Esophagus (tissue), 2 donors: ENCODE measurements around the gene PPP1R1C. TPM values are rescaled to one million over a fixed set of nuclear protein-coding genes. Genes with fewer than 3 reads are reported as not detected.

Source experiments
- H3K27ac ChIP-seq, 2 donors: one replicate each; pipeline ENCODE4 v1.5.1; 2013; ENCODE audit warnings: low read depth in 2 of 2, mild to moderate bottlenecking in 2 of 2, inconsistent platforms in 1 of 2, low read length in 1 of 2, moderate library complexity in 1 of 2
- H3K27me3 ChIP-seq, 2 donors: one replicate each; pipeline ENCODE4 v1.6.1; 2013; ENCODE audit warnings: low read length in 2 of 2, control low read depth in 1 of 2, mild to moderate bottlenecking in 1 of 2; ENCODE audit not compliant: insufficient read depth in 2 of 2, control insufficient read depth in 1 of 2
- H3K36me3 ChIP-seq, 2 donors: one replicate each; pipeline ENCODE4 v1.6.1; 2013; ENCODE audit warnings: low read length in 1 of 2; ENCODE audit not compliant: control insufficient read depth in 2 of 2, insufficient read depth in 2 of 2
- H3K4me1 ChIP-seq, 2 donors: one replicate each; pipeline ENCODE4 v1.6.1; 2013; ENCODE audit warnings: low read length in 1 of 2; ENCODE audit not compliant: control insufficient read depth in 2 of 2, insufficient read depth in 2 of 2
- H3K4me3 ChIP-seq, 2 donors: one replicate each; pipeline ENCODE4 v1.5.1; 2013; ENCODE audit warnings: low read length in 2 of 2, mild to moderate bottlenecking in 2 of 2, low read depth in 1 of 2, moderate library complexity in 1 of 2
- H3K9me3 ChIP-seq, 2 donors: one replicate each; pipeline ENCODE4 v1.6.1; 2013; ENCODE audit warnings: mild to moderate bottlenecking in 2 of 2, low read depth in 1 of 2, low read length in 1 of 2, moderate library complexity in 1 of 2; ENCODE audit not compliant: control insufficient read depth in 2 of 2, insufficient read depth in 1 of 2
- WGBS, 2 donors: extraction: QIAGEN DNeasy Blood & Tissue Kit; methylation state at CpG; one replicate each; pipeline ENCODE4 v1.1.7; 2013; 5-methylcytosine and 5-hydroxymethylcytosine counted together
- polyA plus RNA-seq, 2 donors: library from polyadenylated mRNA; stranded (reverse); fragments of 200-250 nt; gene quantifications; one replicate each; pipeline ENCODE4 v1.2.3, GENCODE V29; 2013
- donor health status: healthy with polysubstance abuse.
- donor health status: Bipolar disorder and iron deficiency.

The PPP1R1C gene
- polyA plus RNA-seq, 2 donors, result 1.1 to 1.4 TPM

- no peak overlapping the region for H3K4me3 ChIP-seq
- no peak overlapping the region for H3K27ac ChIP-seq
- no peaks in the 10 kb centered on the region for H3K4me1 ChIP-seq
- no peaks in the 10 kb centered on the region for H3K27me3 ChIP-seq
- H3K9me3 ChIP-seq, result no peaks in the 10 kb centered on the region
- 92% methylated on average over 2 of the region's 2 CpGs for WGBS, 2 donors
- H3K36me3 ChIP-seq, result no peaks in the 10 kb centered on the region
These were observed 84.3 kb downstream of the PPP1R1C start for GRCh38 chr2:182069908-182070307.

- no peaks in the 10 kb centered on the region for H3K36me3 ChIP-seq
- H3K4me3 ChIP-seq, result no peak overlapping the region
- H3K27me3 ChIP-seq, result no peaks in the 10 kb centered on the region
- H3K27ac ChIP-seq, result no peak overlapping the region
- WGBS, 2 donors, result 95 to 100% methylated on average over 2 of the region's 2 CpGs
- H3K9me3 ChIP-seq, result no peaks in the 10 kb centered on the region
- H3K4me1 ChIP-seq, result no peaks in the 10 kb centered on the region
These were observed 85.1 kb downstream of the PPP1R1C start for GRCh38 chr2:182070736-182071135.

GRCh38 chr2:182072861-182073260 lies 87.2 kb downstream of the PPP1R1C start:
- no peaks in the 10 kb centered on the region for H3K4me1 ChIP-seq
- H3K4me3 ChIP-seq, result no peak overlapping the region
- no peaks in the 10 kb centered on the region for H3K36me3 ChIP-seq
- H3K27me3 ChIP-seq, result no peaks in the 10 kb centered on the region
- H3K27ac ChIP-seq, result no peak overlapping the region
- WGBS, 2 donors, result 71 to 79% methylated on average over 6 of the region's 6 CpGs
- no peaks in the 10 kb centered on the region for H3K9me3 ChIP-seq

GRCh38 chr2:182073613-182074012 lies 88.0 kb downstream of the PPP1R1C start:
- no peaks in the 10 kb centered on the region for H3K9me3 ChIP-seq
- 82 to 91% methylated on average over 3 of the region's 3 CpGs for WGBS, 2 donors
- H3K27ac ChIP-seq, result no peak overlapping the region
- H3K4me1 ChIP-seq, result no peaks in the 10 kb centered on the region
- H3K36me3 ChIP-seq, result no peaks in the 10 kb centered on the region
- H3K27me3 ChIP-seq, result no peaks in the 10 kb centered on the region
- H3K4me3 ChIP-seq, result no peak overlapping the region

GRCh38 chr2:182077023-182077422 lies 91.4 kb downstream of the PPP1R1C start:
- WGBS, 2 donors, result 59 to 62% methylated on average over 5 of the region's 5 CpGs

GRCh38 chr2:182077448-182078142 lies 91.9 kb downstream of the PPP1R1C start:
- no peaks in the 10 kb centered on the region for H3K4me1 ChIP-seq
- H3K9me3 ChIP-seq, result no peaks in the 10 kb centered on the region
- 55 to 56% methylated on average over 11 of the region's 11 CpGs for WGBS, 2 donors
- H3K4me3 ChIP-seq, result no peak overlapping the region
- H3K27me3 ChIP-seq, result no peaks in the 10 kb centered on the region
- peak overlapping the region in 1 of 2 donors; percentile 10 for H3K27ac ChIP-seq
- no peaks in the 10 kb centered on the region for H3K36me3 ChIP-seq

More at GRCh38 chr2:182077023-182077422, 91.4 kb downstream of the PPP1R1C start:
- no peaks in the 10 kb centered on the region for H3K4me1 ChIP-seq
- no peaks in the 10 kb centered on the region for H3K27me3 ChIP-seq
- H3K36me3 ChIP-seq, result no peaks in the 10 kb centered on the region
- no peaks in the 10 kb centered on the region for H3K9me3 ChIP-seq
- no peak overlapping the region for H3K27ac ChIP-seq
- no peak overlapping the region for H3K4me3 ChIP-seq

- WGBS, 2 donors, result 68 to 78% methylated on average over 3 of the region's 3 CpGs
- Histone ChIP-seq H3K4me3 (no peak overlapping the region), H3K9me3 (no peaks in the 10 kb centered on the region), H3K27me3 (no peaks in the 10 kb centered on the region), H3K27ac (no peak overlapping the region), H3K36me3 (no peaks in the 10 kb centered on the region), H3K4me1 (no peaks in the 10 kb centered on the region)
These were observed 93.4 kb downstream of the PPP1R1C start for GRCh38 chr2:182078988-182079602.

GRCh38 chr2:182080493-182080892 lies 94.8 kb downstream of the PPP1R1C start:
- no peaks in the 10 kb centered on the region for H3K9me3 ChIP-seq

GRCh38 chr2:182081602-182082260 lies 96.1 kb downstream of the PPP1R1C start:
- no peaks in the 10 kb centered on the region for H3K36me3 ChIP-seq
- H3K4me1 ChIP-seq, result no peaks in the 10 kb centered on the region
- no peaks in the 10 kb centered on the region for H3K9me3 ChIP-seq
- no peak overlapping the region for H3K27ac ChIP-seq
- H3K4me3 ChIP-seq, result no peak overlapping the region
- WGBS, 2 donors, result 56 to 62% methylated on average over 4 of the region's 4 CpGs
- H3K27me3 ChIP-seq, result no peaks in the 10 kb centered on the region

More at GRCh38 chr2:182080493-182080892, 94.8 kb downstream of the PPP1R1C start:
- no peak overlapping the region for H3K4me3 ChIP-seq
- 86 to 87% methylated on average over 2 of the region's 2 CpGs for WGBS, 2 donors
- no peaks in the 10 kb centered on the region for H3K36me3 ChIP-seq
- H3K27ac ChIP-seq, result no peak overlapping the region
- no peaks in the 10 kb centered on the region for H3K4me1 ChIP-seq
- no peaks in the 10 kb centered on the region for H3K27me3 ChIP-seq
